ENCODE measurements around the gene TBC1D4.

DNA sequence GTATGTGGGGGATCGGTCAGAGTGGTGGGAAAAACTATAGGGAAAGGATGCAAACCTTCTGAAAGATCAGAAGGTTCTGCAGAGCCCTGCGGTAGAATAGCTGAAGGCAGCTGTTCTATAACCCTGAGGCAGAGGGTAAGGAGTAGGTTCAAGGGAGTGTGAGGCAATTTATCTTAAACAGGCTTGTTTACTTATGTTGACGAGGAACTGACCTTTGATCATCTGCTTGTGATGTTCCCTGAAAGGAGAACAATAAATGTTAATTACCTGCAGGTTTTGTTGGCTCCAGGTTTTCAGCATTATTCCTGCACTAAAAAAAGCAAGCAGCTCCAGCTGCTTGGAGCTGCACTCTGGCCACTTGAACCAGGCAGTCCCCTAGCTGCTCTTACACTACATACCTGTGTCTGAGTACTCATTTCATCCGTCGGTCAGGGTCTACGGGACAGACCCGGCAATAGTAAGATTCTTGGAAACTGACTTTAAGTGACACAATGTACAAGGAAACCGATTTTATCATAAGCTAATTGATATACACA, 202.1 kb downstream of the TBC1D4 start:
- TF ChIP-seq, protein P1, sequence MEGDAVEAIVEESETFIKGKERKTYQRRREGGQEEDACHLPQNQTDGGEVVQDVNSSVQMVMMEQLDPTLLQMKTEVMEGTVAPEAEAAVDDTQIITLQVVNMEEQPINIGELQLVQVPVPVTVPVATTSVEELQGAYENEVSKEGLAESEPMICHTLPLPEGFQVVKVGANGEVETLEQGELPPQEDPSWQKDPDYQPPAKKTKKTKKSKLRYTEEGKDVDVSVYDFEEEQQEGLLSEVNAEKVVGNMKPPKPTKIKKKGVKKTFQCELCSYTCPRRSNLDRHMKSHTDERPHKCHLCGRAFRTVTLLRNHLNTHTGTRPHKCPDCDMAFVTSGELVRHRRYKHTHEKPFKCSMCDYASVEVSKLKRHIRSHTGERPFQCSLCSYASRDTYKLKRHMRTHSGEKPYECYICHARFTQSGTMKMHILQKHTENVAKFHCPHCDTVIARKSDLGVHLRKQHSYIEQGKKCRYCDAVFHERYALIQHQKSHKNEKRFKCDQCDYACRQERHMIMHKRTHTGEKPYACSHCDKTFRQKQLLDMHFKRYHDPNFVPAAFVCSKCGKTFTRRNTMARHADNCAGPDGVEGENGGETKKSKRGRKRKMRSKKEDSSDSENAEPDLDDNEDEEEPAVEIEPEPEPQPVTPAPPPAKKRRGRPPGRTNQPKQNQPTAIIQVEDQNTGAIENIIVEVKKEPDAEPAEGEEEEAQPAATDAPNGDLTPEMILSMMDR (IDR thresholded peaks at IDR 0.05), result no peak
- no peak for TF ChIP-seq ZFX (IDR thresholded peaks at IDR 0.05; ENCODE audit: borderline replicate concordance)

Data from 22Rv1 (cell line).